ENCODE data around the gene TRIM42.

DNA sequence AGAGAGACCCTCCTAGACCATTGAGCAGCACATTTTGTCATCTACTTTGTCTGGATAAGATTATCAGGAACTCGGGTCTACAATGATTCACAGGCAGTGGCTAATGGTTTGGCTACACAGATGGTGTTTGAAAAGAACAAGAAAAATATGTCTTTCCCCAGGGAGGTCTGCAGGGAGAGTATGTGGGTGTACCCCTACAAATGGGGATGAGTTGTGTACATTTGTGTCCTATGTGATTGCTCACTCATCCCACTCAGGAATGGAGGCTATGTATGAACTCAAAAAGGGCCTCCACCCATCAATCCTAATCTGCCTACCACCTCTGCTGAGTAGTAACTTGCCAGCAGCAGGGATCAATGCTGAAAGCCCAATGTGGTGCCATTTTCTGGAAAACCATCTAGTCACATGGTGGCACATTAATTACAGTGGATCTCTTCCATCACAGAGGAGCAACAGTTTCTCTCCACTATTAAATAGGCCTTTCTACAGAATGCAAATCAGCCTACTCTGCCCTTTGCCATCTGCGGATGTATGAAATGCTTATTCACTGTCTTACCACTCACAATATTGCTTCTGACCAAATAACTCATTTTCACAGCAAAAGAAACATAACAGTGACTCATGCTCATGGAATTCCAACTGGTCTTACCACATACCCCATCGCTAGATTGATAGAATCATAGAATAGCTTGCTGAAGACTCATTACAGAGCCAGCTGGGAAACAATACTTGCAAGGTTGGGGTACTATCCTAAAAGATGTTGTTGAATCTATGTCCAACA, 48.3 kb upstream of the TRIM42 start:
- TF ChIP-seq POLR2A (IDR thresholded peaks at IDR 0.05) = no peak
- TF ChIP-seq, protein P1, sequence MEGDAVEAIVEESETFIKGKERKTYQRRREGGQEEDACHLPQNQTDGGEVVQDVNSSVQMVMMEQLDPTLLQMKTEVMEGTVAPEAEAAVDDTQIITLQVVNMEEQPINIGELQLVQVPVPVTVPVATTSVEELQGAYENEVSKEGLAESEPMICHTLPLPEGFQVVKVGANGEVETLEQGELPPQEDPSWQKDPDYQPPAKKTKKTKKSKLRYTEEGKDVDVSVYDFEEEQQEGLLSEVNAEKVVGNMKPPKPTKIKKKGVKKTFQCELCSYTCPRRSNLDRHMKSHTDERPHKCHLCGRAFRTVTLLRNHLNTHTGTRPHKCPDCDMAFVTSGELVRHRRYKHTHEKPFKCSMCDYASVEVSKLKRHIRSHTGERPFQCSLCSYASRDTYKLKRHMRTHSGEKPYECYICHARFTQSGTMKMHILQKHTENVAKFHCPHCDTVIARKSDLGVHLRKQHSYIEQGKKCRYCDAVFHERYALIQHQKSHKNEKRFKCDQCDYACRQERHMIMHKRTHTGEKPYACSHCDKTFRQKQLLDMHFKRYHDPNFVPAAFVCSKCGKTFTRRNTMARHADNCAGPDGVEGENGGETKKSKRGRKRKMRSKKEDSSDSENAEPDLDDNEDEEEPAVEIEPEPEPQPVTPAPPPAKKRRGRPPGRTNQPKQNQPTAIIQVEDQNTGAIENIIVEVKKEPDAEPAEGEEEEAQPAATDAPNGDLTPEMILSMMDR (IDR thresholded peaks at IDR 0.05) = no peak
